ENCODE data around the gene CAMSAP3.

GRCh38 chr19:7620442-7621412 is 25.1 kb downstream of the CAMSAP3 start:
- TF ChIP-seq CTCF (IDR thresholded peaks at IDR 0.05) (no peak), EZH2 (IDR thresholded peaks at IDR 0.05; ENCODE audit: borderline replicate concordance, insufficient read depth, low read depth, low read length, poor library complexity, severe bottlenecking) (no peak)

Measured in B cell (primary cell).